HG03342 (cell line): ENCODE results near the gene USP30.
"Not testable (repeated sequence)": the region's sequence is repeated elsewhere in the genome, so short reads cannot be mapped to it uniquely, and the experiment has no call there.

ENCODE experiments used
- ATAC-seq: cut with Tn5 transposase; IDR thresholded peaks from one replicate; pipeline ENCODE4 v1.9.1; 2021; ENCODE audit warnings: mild to moderate bottlenecking, moderate library complexity; ENCODE audit not compliant: unreplicated experiment

USP30 gene

GRCh38 chr12:109052414-109053323 is at the start of gene USP30:
USP30 (plus strand) TSS chr12:109052576; CDS start chr12:109052679, 103 bp downstream.
- ATAC-seq = peak; percentile 70

GRCh38 chr12:109004017-109004416 is 48.4 kb upstream of the USP30 start:
- ATAC-seq = no peak

- no peak for ATAC-seq
Observed at GRCh38 chr12:109009766-109010165, 42.6 kb upstream of the USP30 start.

GRCh38 chr12:109010259-109010658 is 42.1 kb upstream of the USP30 start:
- no peak for ATAC-seq

- no peak for ATAC-seq
Observed at GRCh38 chr12:109014984-109015765, 37.2 kb upstream of the USP30 start.

GRCh38 chr12:109016016-109016415 is 36.4 kb upstream of the USP30 start:
- ATAC-seq = no peak

GRCh38 chr12:109016978-109017377 is 35.4 kb upstream of the USP30 start:
- ATAC-seq = no peak

GRCh38 chr12:109018296-109018695 is 34.1 kb upstream of the USP30 start:
- ATAC-seq = no peak

GRCh38 chr12:109020146-109020795 is 32.1 kb upstream of the USP30 start:
- ATAC-seq = no peak

- no peak for ATAC-seq
Observed at GRCh38 chr12:109020796-109021380, 31.5 kb upstream of the USP30 start, which contains the start of gene SVOP. SVOP (minus strand) TSS chr12:109021068; CDS start chr12:109020868, 200 bp downstream.

- no peak for ATAC-seq
Observed at GRCh38 chr12:109027767-109028166, 24.6 kb upstream of the USP30 start.

GRCh38 chr12:109028624-109029023 is 23.8 kb upstream of the USP30 start:
- not testable (repeated sequence) for ATAC-seq

- ATAC-seq = no peak
Observed at GRCh38 chr12:109029411-109029810, 23.0 kb upstream of the USP30 start.

GRCh38 chr12:109033239-109034196 is 18.9 kb upstream of the USP30 start:
- no peak for ATAC-seq

- no peak for ATAC-seq
Observed at GRCh38 chr12:109036975-109037374, 15.4 kb upstream of the USP30 start.

GRCh38 chr12:109044241-109044640 is 8.1 kb upstream of the USP30 start:
- no peak for ATAC-seq

GRCh38 chr12:109047081-109047805 is 5.1 kb upstream of the USP30 start:
- no peak for ATAC-seq

GRCh38 chr12:109048706-109049105 is 3.7 kb upstream of the USP30 start:
- not testable (repeated sequence) for ATAC-seq

GRCh38 chr12:109049794-109050193 is 2.6 kb upstream of the USP30 start:
- ATAC-seq = not testable (repeated sequence)
